Subcutaneous abdominal adipose tissue (tissue), 5 donors: ENCODE results near the gene CD248.
"Not testable (repeated sequence)": the region's sequence is repeated elsewhere in the genome, so short reads cannot be mapped to it uniquely, and the experiment has no call there.

Experiments used
- H3K27ac ChIP-seq: one replicate; pipeline ENCODE4 v1.7.0; 2013; ENCODE audit warnings: low read depth, mild to moderate bottlenecking, inconsistent platforms, low read length, moderate library complexity
- H3K27me3 ChIP-seq, 5 donors: one replicate each; pipeline ENCODE4 v1.7.0; 2013; ENCODE audit warnings: low read length in 5 of 5, inconsistent platforms in 1 of 5; ENCODE audit not compliant: control insufficient read depth in 5 of 5, insufficient read depth in 4 of 5
- H3K36me3 ChIP-seq, 5 donors: one replicate each; pipeline ENCODE4 v1.7.0; 2013; ENCODE audit warnings: low read length in 5 of 5; ENCODE audit not compliant: control insufficient read depth in 5 of 5, insufficient read depth in 5 of 5
- H3K4me1 ChIP-seq, 5 donors: one replicate each; pipeline ENCODE4 v1.7.0; 2013; ENCODE audit warnings: low read length in 5 of 5, mild to moderate bottlenecking in 3 of 5, moderate library complexity in 1 of 5; ENCODE audit not compliant: control insufficient read depth in 5 of 5, insufficient read depth in 5 of 5
- H3K4me3 ChIP-seq, 5 donors: one replicate each; pipeline ENCODE4 v1.7.0; 2013; ENCODE audit warnings: low read length in 5 of 5, low read depth in 1 of 5
- H3K9ac ChIP-seq, 5 donors: one replicate each; pipeline ENCODE4 v1.7.0; 2013; ENCODE audit warnings: low read length in 5 of 5, mild to moderate bottlenecking in 4 of 5, moderate library complexity in 3 of 5
- H3K9me3 ChIP-seq, 5 donors: one replicate each; pipeline ENCODE4 v1.7.0; 2013; ENCODE audit warnings: low read length in 5 of 5; ENCODE audit not compliant: control insufficient read depth in 5 of 5
- donor health status: healthy.
- donor health status: healthy.
- donor health status: healthy.
- donor health status: healthy.
- donor health status: healthy.

The CD248 gene

DNA sequence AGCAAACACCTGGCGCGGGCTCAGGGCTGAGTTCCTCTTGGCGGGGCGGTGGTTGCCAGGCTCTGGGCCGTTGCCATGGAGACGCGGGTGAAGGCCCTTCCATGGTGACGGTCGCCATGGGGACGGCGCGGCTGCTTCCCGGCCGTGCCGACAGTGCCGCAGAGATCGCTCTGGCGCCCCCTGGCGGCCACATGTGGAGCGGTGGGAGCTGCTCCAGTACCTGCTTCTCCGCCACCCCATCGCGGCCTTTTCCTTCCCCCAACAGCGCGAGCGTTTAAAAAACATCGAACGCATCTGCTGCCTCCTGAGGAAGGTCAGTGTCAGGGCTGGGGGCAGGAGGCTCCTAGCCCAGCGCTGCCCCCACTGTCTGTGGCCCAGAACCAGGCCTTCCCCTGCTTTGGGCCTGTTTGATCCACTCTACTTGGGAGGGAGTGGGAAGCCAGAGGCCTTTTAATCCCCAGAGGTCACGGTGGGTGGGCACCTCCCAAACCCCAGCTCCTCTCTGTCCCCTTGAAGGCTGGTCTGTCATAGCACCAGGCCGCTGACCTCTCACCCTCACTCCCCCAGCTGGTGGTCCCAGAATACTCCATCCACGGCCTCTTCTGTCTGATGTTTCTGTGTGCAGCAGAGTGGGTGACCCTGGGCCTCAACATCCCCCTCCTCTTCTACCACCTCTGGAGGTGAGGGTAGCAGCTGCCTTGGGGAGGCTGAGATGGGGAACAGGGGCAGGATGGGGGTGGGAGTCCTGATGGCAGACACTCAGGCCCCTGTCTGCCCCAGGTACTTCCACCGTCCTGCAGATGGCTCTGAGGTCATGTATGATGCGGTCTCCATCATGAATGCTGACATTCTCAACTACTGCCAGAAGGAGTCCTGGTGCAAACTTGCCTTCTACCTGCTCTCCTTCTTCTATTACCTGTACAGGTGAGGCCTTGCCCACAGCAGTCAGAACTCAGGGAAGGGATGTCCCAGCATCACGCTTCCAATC lies 34.1 kb downstream of the CD248 start:
- Histone ChIP-seq H3K36me3 (peaks cover 0 to 28% (median 11%) of the 10 kb centered on the region in 5 donors), H3K4me1 (peaks cover 1 to 27% (median 15%) of the 10 kb centered on the region in 5 donors), H3K27ac (no peak overlapping the region), H3K4me3 (no peak overlapping the region), H3K9ac (peak overlapping the region in 1 of 5 donors; percentile 59), H3K27me3 (peaks cover 0 to 8% (median 3%) of the 10 kb centered on the region in 5 donors), H3K9me3 (no peaks in the 10 kb centered on the region)

DNA sequence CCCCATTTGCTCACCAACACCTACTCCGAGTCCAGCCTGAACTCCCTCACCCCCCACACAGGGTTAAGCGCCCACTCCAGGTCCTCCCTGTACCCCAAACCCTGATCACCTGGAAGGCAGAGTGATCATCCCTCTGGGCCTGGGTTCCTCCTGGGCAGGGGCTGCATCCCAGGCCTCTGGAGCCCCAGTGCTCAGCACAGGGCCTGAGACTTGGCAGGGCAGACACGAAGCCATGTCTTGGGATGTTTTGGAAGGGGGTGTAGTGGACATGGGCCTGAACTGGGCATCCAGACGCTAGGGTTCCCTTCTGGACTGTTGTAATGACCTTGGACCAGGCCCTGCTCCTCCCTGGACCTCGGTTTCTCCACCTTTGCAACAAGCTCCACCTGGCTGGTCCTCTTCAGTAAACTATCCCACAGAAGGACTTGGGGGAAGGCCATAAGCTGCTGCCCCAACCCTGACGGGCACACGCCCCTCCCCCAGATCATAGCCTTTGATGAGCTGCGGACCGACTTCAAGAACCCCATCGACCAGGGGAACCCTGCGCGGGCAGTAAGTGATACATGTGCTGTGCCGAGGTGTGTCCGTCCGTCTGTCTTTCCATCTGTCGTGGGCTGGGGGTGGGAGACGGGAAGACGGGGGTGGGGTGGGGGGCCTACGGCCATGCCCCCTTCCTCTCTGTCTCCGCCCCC lies 34.9 kb downstream of the CD248 start:
- Histone ChIP-seq H3K9me3 (no peaks in the 10 kb centered on the region), H3K4me1 (peaks cover 0 to 25% (median 12%) of the 10 kb centered on the region in 5 donors), H3K36me3 (peaks cover 0 to 25% (median 11%) of the 10 kb centered on the region in 5 donors), H3K9ac (no peak overlapping the region), H3K27ac (no peak overlapping the region), H3K27me3 (peaks cover 0 to 8% (median 3%) of the 10 kb centered on the region in 5 donors), H3K4me3 (no peak overlapping the region)

DNA sequence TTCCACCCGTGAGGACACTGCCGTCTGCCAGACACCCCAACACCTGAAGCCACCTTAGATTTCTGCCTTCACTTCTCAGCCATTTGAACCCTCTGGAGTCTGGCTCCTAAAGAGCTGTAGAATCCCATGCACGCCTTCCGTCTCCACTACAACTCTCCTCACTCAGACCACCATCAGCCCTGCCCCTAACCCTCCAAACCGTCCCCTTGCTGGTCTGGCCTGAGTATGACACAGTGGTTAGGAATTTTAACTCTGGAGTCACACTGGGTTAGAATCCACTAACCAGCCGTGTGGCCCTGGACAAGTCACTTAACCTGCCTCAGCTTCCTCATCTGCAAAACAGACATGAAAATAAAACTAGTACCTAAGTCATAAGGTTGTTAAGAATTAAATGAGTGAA lies 35.8 kb downstream of the CD248 start:
- Histone ChIP-seq H3K36me3 (peaks cover 0 to 28% (median 16%) of the 10 kb centered on the region in 5 donors), H3K4me1 (peaks cover 0 to 22% (median 12%) of the 10 kb centered on the region in 5 donors), H3K9me3 (no peaks in the 10 kb centered on the region), H3K9ac (no peak overlapping the region), H3K27ac (no peak overlapping the region), H3K27me3 (peaks cover 0 to 8% (median 3%) of the 10 kb centered on the region in 5 donors), H3K4me3 (no peak overlapping the region)

DNA sequence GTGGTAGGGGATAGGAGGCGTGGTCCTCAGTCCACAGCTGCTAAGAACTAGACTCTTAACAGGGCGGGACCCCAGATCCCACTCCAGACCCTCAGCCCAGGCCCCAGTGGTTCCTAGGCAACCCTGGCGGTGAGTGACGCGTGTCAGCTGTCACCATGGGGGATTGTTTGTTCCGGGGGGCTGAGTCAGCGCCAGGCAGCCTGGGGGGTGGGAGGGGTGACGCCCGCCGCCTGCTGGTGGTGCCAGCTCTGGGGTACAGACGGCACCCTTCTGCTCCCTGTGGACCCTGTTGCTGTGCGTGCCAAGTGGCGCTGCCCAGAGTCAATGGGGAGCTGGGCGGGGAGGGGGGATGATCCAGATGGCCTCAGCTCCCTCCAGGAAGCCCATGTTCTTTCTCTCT lies 36.4 kb downstream of the CD248 start:
- no peak overlapping the region for H3K4me3 ChIP-seq
- peaks cover 0 to 28% (median 22%) of the 10 kb centered on the region in 5 donors for H3K36me3 ChIP-seq
- no peaks in the 10 kb centered on the region for H3K9me3 ChIP-seq
- H3K27ac ChIP-seq: no peak overlapping the region
- H3K9ac ChIP-seq: no peak overlapping the region
- H3K27me3 ChIP-seq: peaks cover 0 to 8% (median 3%) of the 10 kb centered on the region in 5 donors
- H3K4me1 ChIP-seq: peaks cover 0 to 19% (median 12%) of the 10 kb centered on the region in 5 donors

DNA sequence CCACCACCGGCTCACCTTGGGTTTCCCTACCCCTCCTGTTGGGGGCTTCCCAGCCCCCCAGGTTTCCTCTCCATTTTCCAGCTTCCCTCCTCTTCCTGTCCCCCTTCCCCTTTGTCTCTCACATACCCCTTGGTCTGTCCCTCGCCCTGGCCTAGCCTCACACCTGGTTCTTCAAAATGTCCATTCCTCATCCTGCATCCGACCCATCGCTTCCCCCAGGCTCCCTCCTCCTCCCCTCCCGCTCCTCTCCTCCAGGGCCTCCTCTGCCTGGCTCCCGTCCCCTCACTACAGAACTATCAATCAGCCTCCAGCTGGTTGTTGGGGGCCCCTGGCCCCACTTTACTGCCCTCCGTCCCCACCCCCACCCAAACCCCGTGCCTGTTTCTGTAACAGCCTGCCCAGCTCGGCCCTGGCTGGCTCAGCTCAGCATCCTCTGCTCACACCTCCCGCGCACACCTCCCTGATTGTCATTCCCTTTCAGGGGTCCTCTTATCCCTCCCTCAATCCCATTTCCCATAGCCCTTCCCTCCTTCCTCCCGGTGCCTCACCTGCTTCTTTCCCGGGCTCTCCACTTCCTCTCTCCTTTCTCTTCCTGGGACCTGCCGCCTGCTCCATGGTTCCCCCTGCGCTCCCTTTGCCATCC lies 37.6 kb downstream of the CD248 start:
- Histone ChIP-seq H3K4me3 (no peak overlapping the region), H3K9ac (no peak overlapping the region), H3K36me3 (peaks cover 0 to 29% (median 26%) of the 10 kb centered on the region in 5 donors), H3K27ac (no peak overlapping the region), H3K4me1 (peaks cover 0 to 19% (median 12%) of the 10 kb centered on the region in 5 donors), H3K27me3 (peaks cover 0 to 8% (median 3%) of the 10 kb centered on the region in 5 donors), H3K9me3 (no peaks in the 10 kb centered on the region)

DNA sequence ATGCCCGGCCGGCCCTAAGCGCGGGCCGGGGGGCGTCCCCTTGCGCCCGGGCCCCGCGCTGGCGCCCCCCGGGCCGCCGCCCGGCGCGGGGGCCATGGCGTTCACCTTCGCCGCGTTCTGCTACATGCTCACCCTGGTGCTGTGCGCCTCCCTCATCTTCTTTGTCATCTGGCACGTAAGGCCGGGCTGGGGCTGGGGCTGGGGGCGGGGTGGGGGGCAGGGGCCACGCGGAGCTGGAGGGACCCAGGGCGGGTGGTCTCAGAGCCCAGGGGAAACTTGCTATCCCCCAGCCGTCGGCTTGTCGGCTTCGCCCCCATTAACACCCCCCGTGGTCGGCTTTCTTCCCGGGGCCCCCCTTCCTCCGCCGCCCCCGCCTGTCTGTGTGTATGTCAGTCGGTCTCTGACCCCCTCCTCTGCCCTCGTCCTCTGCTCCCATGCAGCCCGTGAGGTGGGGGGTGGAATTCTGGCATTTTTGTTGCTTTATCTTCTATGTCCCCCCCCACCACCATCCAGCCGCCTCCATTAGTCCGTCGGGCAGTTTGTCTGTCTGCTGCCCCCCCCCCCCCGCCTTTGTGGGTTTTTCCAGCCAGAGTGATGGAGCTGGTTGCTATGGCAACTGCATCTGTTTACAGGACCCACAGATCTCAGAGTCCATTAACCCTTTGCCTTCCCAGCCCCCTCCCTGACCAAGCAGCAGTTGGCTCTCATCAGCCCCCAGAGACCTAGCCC lies 38.3 kb downstream of the CD248 start:
- no peak overlapping the region for H3K4me3 ChIP-seq
- no peak overlapping the region for H3K27ac ChIP-seq
- H3K36me3 ChIP-seq: peaks cover 0 to 35% (median 32%) of the 10 kb centered on the region in 5 donors
- H3K4me1 ChIP-seq: peaks cover 0 to 19% (median 12%) of the 10 kb centered on the region in 5 donors
- H3K9ac ChIP-seq: no peak overlapping the region
- no peaks in the 10 kb centered on the region for H3K9me3 ChIP-seq
- peaks cover 0 to 8% (median 3%) of the 10 kb centered on the region in 5 donors for H3K27me3 ChIP-seq

DNA sequence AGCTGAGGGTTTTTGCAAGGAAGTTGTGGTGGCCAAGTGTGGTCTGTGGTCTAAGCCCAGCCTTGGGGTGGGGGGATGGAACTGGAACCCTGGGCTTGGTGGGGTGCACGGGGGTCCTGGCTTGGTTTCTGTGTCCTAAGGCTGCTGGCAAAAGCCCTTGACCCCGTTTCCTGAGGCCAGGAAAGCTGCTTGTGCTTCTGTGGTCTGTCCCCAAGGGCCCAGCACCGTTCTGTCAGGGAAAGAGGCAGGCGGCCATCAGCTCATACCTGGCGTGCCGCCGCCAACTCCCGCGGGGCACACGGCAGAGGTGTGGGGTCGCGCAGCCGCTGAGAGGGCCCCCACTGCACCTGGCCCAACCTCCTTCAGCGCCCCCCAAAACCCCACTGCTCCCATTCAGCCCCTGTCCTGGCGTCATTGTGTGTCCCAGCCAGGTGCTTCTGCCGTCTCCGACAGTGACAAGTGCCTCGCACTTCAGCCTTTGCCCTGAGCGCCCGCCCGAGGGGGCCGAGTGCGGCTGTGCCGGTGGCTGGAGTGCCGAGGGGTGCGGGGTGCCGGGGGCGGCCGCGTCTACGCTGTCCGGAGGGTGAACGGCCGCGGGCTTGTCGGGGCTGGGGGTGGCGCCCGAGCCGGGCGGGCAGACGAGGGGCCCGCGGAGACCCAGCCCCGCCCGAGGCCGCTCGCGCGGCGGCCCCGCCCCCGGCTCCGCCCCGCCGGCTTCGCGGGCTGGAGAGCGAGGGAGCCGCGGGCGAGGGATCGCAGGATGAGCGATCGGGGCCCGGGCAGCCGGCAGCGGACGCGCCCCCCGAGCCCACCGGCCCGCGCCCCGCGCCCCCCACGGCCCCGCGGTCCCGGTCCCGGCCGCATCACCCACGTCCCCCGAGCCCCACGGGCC lies 39.1 kb downstream of the CD248 start, which contains the start of gene CNIH2:
CNIH2 (plus strand) TSS at position 705 of the 892 bp plus-strand sequence. CDS start 282 bp downstream, outside the sequence.
- peaks cover 0 to 40% (median 38%) of the 10 kb centered on the region in 5 donors for H3K36me3 ChIP-seq
- H3K27me3 ChIP-seq: peaks cover 0 to 8% (median 3%) of the 10 kb centered on the region in 5 donors
- peaks cover 0 to 16% (median 11%) of the 10 kb centered on the region in 5 donors for H3K4me1 ChIP-seq
- H3K27ac ChIP-seq: no peak within 1 kb of the TSS
- H3K9me3 ChIP-seq: no peaks in the 10 kb centered on the region
- peak within 1 kb of the TSS in 1 of 5 donors; percentile 30 for H3K9ac ChIP-seq
- H3K4me3 ChIP-seq: peak within 1 kb of the TSS in 1 of 5 donors; percentile 57

DNA sequence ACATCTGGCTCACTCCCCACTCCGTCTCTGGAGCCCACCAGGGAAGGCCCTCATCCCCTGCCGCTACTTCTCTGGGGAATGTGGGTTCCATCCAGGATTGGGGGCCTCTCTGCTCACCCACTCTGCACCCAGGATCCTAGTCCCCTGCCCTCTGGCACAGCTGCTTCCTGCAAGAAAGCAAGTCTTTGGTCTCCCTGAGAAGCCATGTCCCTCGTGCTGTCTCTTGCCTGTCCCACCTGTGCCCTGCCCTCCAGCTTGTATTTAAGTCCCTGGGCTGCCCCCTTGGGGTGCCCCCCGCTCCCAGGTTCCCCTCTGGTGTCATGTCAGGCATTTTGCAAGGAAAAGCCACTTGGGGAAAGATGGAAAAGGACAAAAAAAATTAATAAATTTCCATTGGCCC lies 39.8 kb downstream of the CD248 start:
- Histone ChIP-seq H3K4me1 (peaks cover 0 to 10% (median 8%) of the 10 kb centered on the region in 5 donors), H3K36me3 (peaks cover 0 to 47% (median 44%) of the 10 kb centered on the region in 5 donors)
- H3K9ac ChIP-seq, H3K27me3 ChIP-seq, H3K4me3 ChIP-seq, H3K9me3 ChIP-seq, H3K27ac ChIP-seq: not testable (repeated sequence)
